DOHH2 (cell line): Measurements from ENCODE around the gene HNF1A.
"Not testable (repeated sequence)": the region's sequence is repeated elsewhere in the genome, so short reads cannot be mapped to it uniquely, and the experiment has no call there.

Source experiments
- H3F3A ChIP-seq: fragments of 200-600 bp; sonication (generic), shearing (Covaris generic); 2 replicates; pipeline ENCODE4 v1.6.0; 2016; ENCODE audit warnings: antibody characterized with exemption, mild to moderate bottlenecking; ENCODE audit not compliant: control insufficient read depth, insufficient read depth
- H3K27ac ChIP-seq: fragments of 200-600 bp; sonication (generic); 2 replicates; pipeline ENCODE4 v1.5.1; 2014; ENCODE audit warnings: low read depth, mild to moderate bottlenecking, low read length, moderate library complexity
- H3K27me3 ChIP-seq: fragments of 200-600 bp; sonication (generic); 2 replicates; pipeline ENCODE4 v1.6.1; 2014; ENCODE audit warnings: mild to moderate bottlenecking, low read length, mixed read lengths; ENCODE audit not compliant: control insufficient read depth
- H3K36me3 ChIP-seq: fragments of 200-600 bp; sonication (generic); 2 replicates; pipeline ENCODE4 v1.6.1; 2014; ENCODE audit warnings: mild to moderate bottlenecking, low read length, moderate library complexity, mixed read lengths; ENCODE audit not compliant: control insufficient read depth
- H3K4me1 ChIP-seq: fragments of 200-600 bp; sonication (generic); 2 replicates; pipeline ENCODE4 v1.6.1; 2014; ENCODE audit warnings: mild to moderate bottlenecking, low read length, mixed read lengths; ENCODE audit not compliant: control insufficient read depth
- H3K4me2 ChIP-seq: fragments of 200-600 bp; sonication (generic); 2 replicates; pipeline ENCODE4 v1.6.0; 2014; ENCODE audit warnings: mild to moderate bottlenecking, low read length, moderate library complexity
- H3K4me3 ChIP-seq: fragments of 200-600 bp; sonication (generic); 2 replicates; pipeline ENCODE4 v1.5.1; 2014; ENCODE audit warnings: mild to moderate bottlenecking, low read length, mixed read lengths
- H3K79me2 ChIP-seq: fragments of 200-600 bp; sonication (generic); 2 replicates; pipeline ENCODE4 v1.6.1; 2014; ENCODE audit warnings: mild to moderate bottlenecking, low read length, mixed read lengths; ENCODE audit not compliant: control insufficient read depth
- H3K9me2 ChIP-seq: fragments of 200-600 bp; sonication (generic); replicated peaks from 2 replicates; pipeline ENCODE4 v1.6.1; 2014; ENCODE audit warnings: mild to moderate bottlenecking, low read length, mixed read lengths; ENCODE audit not compliant: control insufficient read depth
- H3K9me3 ChIP-seq: fragments of 200-600 bp; sonication (generic); 2 replicates; pipeline ENCODE4 v1.6.1; 2014; ENCODE audit warnings: antibody characterized with exemption, low read length, mixed read lengths; ENCODE audit not compliant: control insufficient read depth, insufficient read depth
- H4K20me1 ChIP-seq: fragments of 200-600 bp; sonication (generic); 2 replicates; pipeline ENCODE4 v1.6.0; 2014; ENCODE audit warnings: low read depth, mild to moderate bottlenecking, antibody characterized with exemption, low read length, moderate library complexity; ENCODE audit not compliant: control insufficient read depth, insufficient read depth
- EZH2phosphoT487 ChIP-seq: fragments of 200-600 bp; sonication (generic); IDR thresholded peaks from 2 replicates; pipeline ENCODE4 v1.6.1; 2017; ENCODE audit warnings: borderline replicate concordance, mild to moderate bottlenecking, antibody characterized with exemption, low read length, moderate library complexity, mixed read lengths
- TF ChIP-seq, protein P1 (sequence below): fragments of 200-600 bp; sonication (generic); IDR thresholded peaks from one replicate; pipeline ENCODE4 v1.5.1; 2014; ENCODE audit warnings: antibody characterized with exemption, mild to moderate bottlenecking, low read depth, low read length; ENCODE audit not compliant: poor library complexity, severe bottlenecking

Gene HNF1A

DNA sequence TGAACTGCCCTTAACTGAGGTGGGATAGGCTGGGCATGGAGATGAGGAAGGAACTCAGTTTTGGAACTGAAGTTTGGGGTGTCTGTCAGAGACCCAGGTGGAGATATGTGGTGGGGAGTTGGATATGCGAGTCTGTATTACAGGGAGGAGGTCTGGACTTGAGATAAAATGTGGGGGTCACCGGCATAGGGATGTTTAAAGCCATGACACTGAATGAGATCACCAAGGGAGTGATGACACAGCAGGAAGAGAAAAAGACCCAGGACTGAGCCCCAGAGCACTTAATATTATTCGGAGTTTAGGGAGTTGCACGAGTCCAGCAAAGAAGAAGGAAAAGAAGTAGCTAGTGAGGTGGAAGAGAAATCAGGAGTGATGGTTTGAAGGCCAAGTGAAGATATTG, 64.7 kb downstream of the HNF1A start:
- Histone ChIP-seq H4K20me1 (no peaks in the 10 kb centered on the region), H3K4me1 (peaks cover 15% of the 10 kb centered on the region), H3K4me2 (no peak overlapping the region), H3K79me2 (no peaks in the 10 kb centered on the region), H3K9me2 (no peaks in the 10 kb centered on the region), H3F3A (no peaks in the 10 kb centered on the region), H3K36me3 (no peaks in the 10 kb centered on the region), H3K27me3 (peaks cover 35% of the 10 kb centered on the region), H3K27ac (no peak overlapping the region), H3K9me3 (no peaks in the 10 kb centered on the region), H3K4me3 (no peak overlapping the region)
- TF ChIP-seq, protein P1, sequence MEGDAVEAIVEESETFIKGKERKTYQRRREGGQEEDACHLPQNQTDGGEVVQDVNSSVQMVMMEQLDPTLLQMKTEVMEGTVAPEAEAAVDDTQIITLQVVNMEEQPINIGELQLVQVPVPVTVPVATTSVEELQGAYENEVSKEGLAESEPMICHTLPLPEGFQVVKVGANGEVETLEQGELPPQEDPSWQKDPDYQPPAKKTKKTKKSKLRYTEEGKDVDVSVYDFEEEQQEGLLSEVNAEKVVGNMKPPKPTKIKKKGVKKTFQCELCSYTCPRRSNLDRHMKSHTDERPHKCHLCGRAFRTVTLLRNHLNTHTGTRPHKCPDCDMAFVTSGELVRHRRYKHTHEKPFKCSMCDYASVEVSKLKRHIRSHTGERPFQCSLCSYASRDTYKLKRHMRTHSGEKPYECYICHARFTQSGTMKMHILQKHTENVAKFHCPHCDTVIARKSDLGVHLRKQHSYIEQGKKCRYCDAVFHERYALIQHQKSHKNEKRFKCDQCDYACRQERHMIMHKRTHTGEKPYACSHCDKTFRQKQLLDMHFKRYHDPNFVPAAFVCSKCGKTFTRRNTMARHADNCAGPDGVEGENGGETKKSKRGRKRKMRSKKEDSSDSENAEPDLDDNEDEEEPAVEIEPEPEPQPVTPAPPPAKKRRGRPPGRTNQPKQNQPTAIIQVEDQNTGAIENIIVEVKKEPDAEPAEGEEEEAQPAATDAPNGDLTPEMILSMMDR: no peak
- TF ChIP-seq EZH2phosphoT487: no peak

DNA sequence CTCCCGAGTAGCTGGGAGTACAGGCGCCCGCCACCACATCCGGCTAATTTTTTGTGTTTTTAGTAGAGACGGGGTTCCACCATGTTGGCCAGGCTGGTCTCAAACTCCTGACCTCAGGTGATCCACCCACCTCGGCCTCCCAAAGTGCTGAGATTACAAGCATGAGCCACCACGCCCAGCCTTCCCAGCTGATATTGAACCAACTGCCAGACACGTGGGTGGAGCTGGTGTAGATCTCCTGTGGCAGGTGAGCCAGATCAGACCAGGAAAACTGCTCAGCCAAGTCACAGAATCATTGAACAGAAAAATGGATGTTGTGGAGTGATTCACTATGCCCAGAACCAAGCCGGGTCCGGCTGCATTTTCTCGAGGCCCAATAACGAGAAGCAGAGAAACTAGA, 69.1 kb downstream of the HNF1A start:
- H3K27me3 ChIP-seq: peaks cover 16% of the 10 kb centered on the region
- H3K9me2 ChIP-seq, H3K36me3 ChIP-seq, H3K9me3 ChIP-seq, H3K4me2 ChIP-seq, H3K4me1 ChIP-seq, H3K4me3 ChIP-seq, H3K27ac ChIP-seq, H3F3A ChIP-seq, H3K79me2 ChIP-seq, H4K20me1 ChIP-seq: not testable (repeated sequence)

DNA sequence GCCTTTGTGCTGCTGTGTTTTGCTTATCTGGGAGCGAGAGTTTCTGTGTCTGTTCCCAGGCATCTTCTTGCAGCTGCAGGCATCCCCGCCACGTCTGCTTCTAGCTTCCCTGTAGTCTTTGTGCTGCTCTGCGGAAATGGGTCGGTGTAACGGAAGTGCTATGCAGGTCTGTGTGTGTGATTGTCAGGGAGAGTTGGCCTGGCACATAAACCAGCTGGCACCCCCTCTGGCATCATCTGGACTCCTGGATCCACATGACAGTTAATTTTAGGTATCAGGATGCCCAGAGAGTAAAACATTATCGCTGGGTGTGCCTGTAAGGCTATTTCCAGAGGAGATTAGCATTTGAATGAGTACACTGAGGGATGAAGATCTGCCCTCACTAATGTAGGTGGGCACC, 70.1 kb downstream of the HNF1A start:
- Histone ChIP-seq H4K20me1 (no peaks in the 10 kb centered on the region), H3F3A (no peaks in the 10 kb centered on the region)
- TF ChIP-seq, protein P1: no peak
- no peak for TF ChIP-seq EZH2phosphoT487

DNA sequence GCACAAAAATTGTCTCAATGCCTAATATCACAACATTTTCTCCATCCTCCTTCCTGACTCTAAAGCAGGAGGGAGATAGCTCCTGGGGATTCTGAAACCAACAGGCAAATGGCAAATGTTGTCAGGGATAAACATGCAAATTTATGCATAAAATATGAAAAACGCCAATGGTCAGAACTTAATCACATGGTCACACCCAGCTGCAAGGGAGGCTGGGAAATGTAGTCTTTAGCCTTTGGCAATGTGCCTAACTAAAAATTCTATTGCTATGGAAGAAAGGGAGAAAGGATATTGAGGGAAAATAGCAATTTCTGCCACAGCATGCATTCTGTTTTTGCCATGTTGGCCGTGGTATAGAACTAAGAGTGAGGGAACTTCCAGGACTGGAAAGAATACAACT, 72.4 kb downstream of the HNF1A start:
- no peaks in the 10 kb centered on the region for H3K79me2 ChIP-seq
- H3K4me2 ChIP-seq: no peak overlapping the region
- H3K9me2 ChIP-seq: no peaks in the 10 kb centered on the region
- 0 out of 2 replicates have a peak, but pooled peaks cover 3% of the 10 kb centered on the region for H3K9me3 ChIP-seq
- H4K20me1 ChIP-seq: no peaks in the 10 kb centered on the region
- no peaks in the 10 kb centered on the region for H3F3A ChIP-seq
- no peaks in the 10 kb centered on the region for H3K36me3 ChIP-seq
- no peak overlapping the region for H3K27ac ChIP-seq
- H3K4me3 ChIP-seq: no peak overlapping the region
- peaks cover 7% of the 10 kb centered on the region; the same call in 1 of the 2 replicates for H3K27me3 ChIP-seq
- peaks cover 8% of the 10 kb centered on the region for H3K4me1 ChIP-seq
- TF ChIP-seq, protein P1: no peak

More for the DNA sequence above, 70.1 kb downstream of the HNF1A start:
- Histone ChIP-seq H3K9me2 (no peaks in the 10 kb centered on the region), H3K4me3 (no peak overlapping the region), H3K79me2 (no peaks in the 10 kb centered on the region), H3K4me2 (no peak overlapping the region), H3K27me3 (peaks cover 10% of the 10 kb centered on the region), H3K36me3 (no peaks in the 10 kb centered on the region), H3K4me1 (peaks cover 8% of the 10 kb centered on the region), H3K27ac (no peak overlapping the region), H3K9me3 (0 out of 2 replicates have a peak, but pooled peaks cover 3% of the 10 kb centered on the region)
